Caco-2 (cell line): Measurements from ENCODE around the gene TMEM18. TPM values are rescaled to one million over a fixed set of nuclear protein-coding genes. Genes with fewer than 3 reads are reported as not detected.

Experiments
- BruUV-seq: library from RNA; stranded (reverse); fragments of 400-500 nt; replicated peaks from 2 replicates; lab custom pipeline; 2021; lab: Mats Ljungman, UMichigan
- CTCF ChIA-PET: fragments of 300-600 bp; sonication (Branson Sonifier 250); formaldehyde crosslinking; loops from one replicate; lab custom pipeline; 2022; ENCODE audit warnings: antibody characterized with exemption; lab: Charles Lee
- POLR2A ChIA-PET: fragments of 300-600 bp; sonication (Branson Sonifier 250); formaldehyde crosslinking; loops from one replicate; lab custom pipeline; 2022; ENCODE audit warnings: antibody characterized with exemption; lab: Charles Lee
- DNase-seq, 2 experiments: peaks; one replicate each; pipeline versions ENCODE4 v3.0.0 to v3.0.0-alpha.2; 2020 to 2022
- H3K27me3 ChIP-seq: replicated peaks from 2 replicates; pipeline ENCODE4 v1.6.0; 2011; ENCODE audit warnings: low read length; ENCODE audit not compliant: control insufficient read depth, insufficient read depth
- H3K36me3 ChIP-seq: 2 replicates; pipeline ENCODE4 v1.5.1; 2011; ENCODE audit warnings: low read length; ENCODE audit not compliant: control insufficient read depth, insufficient read depth
- H3K4me1 ChIP-seq: fragments of 250-450 bp; sonication (Bioruptor Pico); 2 replicates; pipeline ENCODE4 v1.5.1; 2020; ENCODE audit warnings: mild to moderate bottlenecking
- H3K4me3 ChIP-seq: 2 replicates; pipeline ENCODE4 v1.5.1; 2011; ENCODE audit warnings: low read depth, mild to moderate bottlenecking, control low read depth, low read length
- H3K9me3 ChIP-seq: fragments of 250-450 bp; sonication (Bioruptor Pico); 2 replicates; pipeline ENCODE4 v1.5.1; 2020; ENCODE audit warnings: mild to moderate bottlenecking, moderate library complexity
- H3K27ac Mint-ChIP-seq: one replicate; pipeline ENCODE4 v1.8.0; 2022; ENCODE audit warnings: mixed read lengths; ENCODE audit not compliant: unreplicated experiment
- H3K27me3 Mint-ChIP-seq: one replicate; pipeline ENCODE4 v1.8.0; 2022; ENCODE audit warnings: mixed read lengths; ENCODE audit not compliant: insufficient read depth, unreplicated experiment
- H3K36me3 Mint-ChIP-seq: one replicate; pipeline ENCODE4 v1.8.0; 2022; ENCODE audit warnings: mild to moderate bottlenecking, mixed read lengths; ENCODE audit not compliant: insufficient read depth, unreplicated experiment
- H3K4me1 Mint-ChIP-seq: one replicate; pipeline ENCODE4 v1.8.0; 2022; ENCODE audit warnings: low read depth, mixed read lengths; ENCODE audit not compliant: unreplicated experiment
- H3K4me3 Mint-ChIP-seq: one replicate; pipeline ENCODE4 v1.8.0; 2022; ENCODE audit warnings: mild to moderate bottlenecking, moderate library complexity, mixed read lengths; ENCODE audit not compliant: unreplicated experiment
- H3K9me3 Mint-ChIP-seq: one replicate; pipeline ENCODE4 v1.8.0; 2022; ENCODE audit warnings: mixed read lengths; ENCODE audit not compliant: unreplicated experiment
- CTCF ChIP-seq, 2 experiments: fragments of 200-600 bp in 1 of 2; IDR thresholded peaks; 1 replicate in 1 of 2; 2 replicates in 1 of 2; pipeline versions ENCODE4 v1.5.1 to v1.8.0; 2011 to 2022; ENCODE audit warnings: antibody characterized with exemption in 1 of 2, control low read depth in 1 of 2, inconsistent platforms in 1 of 2, low read depth in 1 of 2, low read length in 1 of 2, mild to moderate bottlenecking in 1 of 2, moderate library complexity in 1 of 2; ENCODE audit not compliant: insufficient read depth in 1 of 2, severe bottlenecking in 1 of 2, unreplicated experiment in 1 of 2
- intact Hi-C: fragments of 100-400 bp; cut with micrococcal nuclease; formaldehyde crosslinking; loops from one replicate; pipeline ENCODE4 v1.10.0; 2022; ENCODE audit not compliant: unreplicated experiment
- total RNA-seq: library from RNA; stranded (reverse); gene quantifications from 2 replicates; pipeline ENCODE4 v1.2.3, GENCODE V29; 2022

TMEM18 gene
- total RNA-seq, 1 experiment from 2014 or later: 22.9 TPM

- Mint-ChIP-seq H3K4me3 (no peak overlapping the region), H3K27me3 (no peaks in the 10 kb centered on the region), H3K4me1 (no peaks in the 10 kb centered on the region), H3K27ac (no peak overlapping the region), H3K36me3 (no peaks in the 10 kb centered on the region), H3K9me3 (peaks cover 11% of the 10 kb centered on the region)
- ChIA-PET CTCF (no interaction called here), POLR2A (no interaction called here)
- peak in 1 of 2 experiments; percentile 16 for DNase-seq
- H3K4me3 ChIP-seq: no peak overlapping the region
- peaks cover 8% of the 10 kb centered on the region; the same call in 1 of the 2 replicates for H3K4me1 ChIP-seq
- TF ChIP-seq CTCF (IDR thresholded peaks at IDR 0.05; ENCODE audit: insufficient read depth in 1 of 2, low read depth in 1 of 2, low read length in 1 of 2, severe bottlenecking in 1 of 2, unreplicated experiment in 1 of 2): no peak
- no peaks in the 10 kb centered on the region for H3K27me3 ChIP-seq
- H3K9me3 ChIP-seq: peaks cover 20% of the 10 kb centered on the region
- no TSS peak for BruUV-seq
- no peaks in the 10 kb centered on the region for H3K36me3 ChIP-seq
- intact Hi-C loops: no loop called here
Observed at GRCh38 chr2:696999-697627, 19.9 kb upstream of the TMEM18 start.

DNA sequence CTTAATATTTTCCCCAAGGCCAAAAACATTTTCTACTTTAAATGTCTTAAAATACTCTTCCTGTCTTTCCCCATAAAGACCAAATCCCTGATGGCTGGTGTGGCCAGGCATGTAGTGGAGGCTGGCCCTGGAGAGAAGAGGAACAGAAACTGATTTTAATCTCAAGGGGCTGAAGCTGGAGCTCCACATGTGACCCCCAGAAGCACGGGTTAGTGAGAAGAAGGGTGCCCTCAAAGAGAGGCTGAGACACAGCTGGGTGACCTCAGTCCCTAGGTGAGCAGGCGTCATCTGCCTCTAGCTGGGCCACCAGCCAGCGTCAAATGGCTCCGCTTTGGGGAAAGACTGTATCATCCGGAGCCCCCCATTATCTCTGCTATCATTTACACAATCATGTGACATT, 19.3 kb upstream of the TMEM18 start:
- H3K27me3 ChIP-seq: no peaks in the 10 kb centered on the region
- H3K36me3 ChIP-seq: no peaks in the 10 kb centered on the region
- peaks cover 11% of the 10 kb centered on the region for H3K9me3 Mint-ChIP-seq
- H3K4me3 ChIP-seq: no peak overlapping the region
- H3K9me3 ChIP-seq: peaks cover 20% of the 10 kb centered on the region
- no peaks in the 10 kb centered on the region for H3K27me3 Mint-ChIP-seq
- no peak for TF ChIP-seq CTCF (IDR thresholded peaks at IDR 0.05; ENCODE audit: insufficient read depth in 1 of 2, low read depth in 1 of 2, low read length in 1 of 2, severe bottlenecking in 1 of 2, unreplicated experiment in 1 of 2)
- no peak for DNase-seq
- intact Hi-C loops: no loop called here
- ChIA-PET POLR2A (no interaction called here), CTCF (no interaction called here)
- H3K4me1 Mint-ChIP-seq: no peaks in the 10 kb centered on the region
- BruUV-seq: no TSS peak
- H3K36me3 Mint-ChIP-seq: no peaks in the 10 kb centered on the region
- no peak overlapping the region for H3K4me3 Mint-ChIP-seq
- peaks cover 8% of the 10 kb centered on the region; the same call in 1 of the 2 replicates for H3K4me1 ChIP-seq
- H3K27ac Mint-ChIP-seq: no peak overlapping the region

- ChIA-PET POLR2A (no interaction called here), CTCF (interaction anchor here (0.6 kb wide), 1 partner anchor 44 kb away, joined by 3 read pairs; no protein-coding TSS in a partner anchor)
- Mint-ChIP-seq H3K27ac (no peak overlapping the region), H3K36me3 (no peaks in the 10 kb centered on the region), H3K4me1 (no peaks in the 10 kb centered on the region), H3K9me3 (peaks cover 11% of the 10 kb centered on the region), H3K4me3 (no peak overlapping the region), H3K27me3 (no peaks in the 10 kb centered on the region)
- intact Hi-C loops: no loop called here
- Histone ChIP-seq H3K4me1 (peaks cover 8% of the 10 kb centered on the region; the same call in 1 of the 2 replicates), H3K4me3 (no peak overlapping the region), H3K36me3 (no peaks in the 10 kb centered on the region), H3K9me3 (peaks cover 12% of the 10 kb centered on the region), H3K27me3 (no peaks in the 10 kb centered on the region)
- DNase-seq: no peak
- no peak for TF ChIP-seq CTCF (IDR thresholded peaks at IDR 0.05; ENCODE audit: insufficient read depth in 1 of 2, low read depth in 1 of 2, low read length in 1 of 2, severe bottlenecking in 1 of 2, unreplicated experiment in 1 of 2)
- no TSS peak for BruUV-seq
Observed at GRCh38 chr2:694906-695510, 17.8 kb upstream of the TMEM18 start.
